GM21447 (cell line): ENCODE measurements around the gene FEM1B.
"Not testable (repeated sequence)": the region's sequence is repeated elsewhere in the genome, so short reads cannot be mapped to it uniquely, and the experiment has no call there.

Source experiments
- ATAC-seq: cut with Tn5 transposase; IDR thresholded peaks from one replicate; pipeline ENCODE4 v1.9.1; 2021; ENCODE audit not compliant: unreplicated experiment

FEM1B gene

DNA sequence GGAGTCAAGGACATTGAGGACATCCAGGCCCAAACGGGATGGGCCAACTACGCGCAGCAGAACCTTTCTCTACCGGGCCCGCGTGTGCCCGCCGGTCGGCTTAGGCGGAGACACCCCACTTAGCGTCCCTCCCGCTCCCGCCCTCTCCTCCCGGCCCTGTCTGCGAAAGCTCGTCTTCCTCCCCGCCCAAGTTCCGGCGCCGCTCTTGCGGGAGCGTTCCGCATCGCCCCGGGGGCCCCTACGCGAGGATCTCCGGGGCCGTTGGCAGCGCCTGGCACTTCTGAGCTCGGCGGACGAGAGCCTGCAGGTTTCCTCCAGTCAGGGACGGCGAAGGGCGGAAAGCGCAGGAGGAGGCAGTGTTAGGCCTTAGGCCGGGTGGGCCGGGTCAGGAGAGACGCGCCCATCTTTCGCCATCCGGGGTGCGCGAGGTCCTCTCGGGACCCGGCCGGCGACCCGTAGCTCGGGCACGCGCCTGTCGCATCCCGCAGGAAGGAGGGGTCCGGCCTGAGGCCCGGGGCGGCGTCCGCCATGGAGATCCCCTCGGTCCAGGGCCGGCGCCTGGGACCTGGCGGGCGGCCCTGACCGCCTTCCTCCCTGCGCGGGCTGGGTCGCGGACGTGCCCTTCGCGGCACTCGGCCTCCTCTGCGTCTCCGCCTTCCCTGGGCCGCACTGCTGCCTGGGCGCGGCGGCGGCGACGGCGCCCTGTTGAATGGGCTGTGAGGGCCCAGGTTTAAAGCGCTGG, at the start of gene FEM1B:
Gene FEM1B, plus strand, starts transcription at position 143 of the 742 bp plus-strand sequence. CDS start 673 bp downstream, outside the sequence.
- peak; percentile 66 for ATAC-seq

- no peak for ATAC-seq
Observed at GRCh38 chr15:68228143-68228970, 49.2 kb upstream of the FEM1B start.

- peak; percentile 7 for ATAC-seq
Observed at GRCh38 chr15:68228971-68229385, 48.6 kb upstream of the FEM1B start.

DNA sequence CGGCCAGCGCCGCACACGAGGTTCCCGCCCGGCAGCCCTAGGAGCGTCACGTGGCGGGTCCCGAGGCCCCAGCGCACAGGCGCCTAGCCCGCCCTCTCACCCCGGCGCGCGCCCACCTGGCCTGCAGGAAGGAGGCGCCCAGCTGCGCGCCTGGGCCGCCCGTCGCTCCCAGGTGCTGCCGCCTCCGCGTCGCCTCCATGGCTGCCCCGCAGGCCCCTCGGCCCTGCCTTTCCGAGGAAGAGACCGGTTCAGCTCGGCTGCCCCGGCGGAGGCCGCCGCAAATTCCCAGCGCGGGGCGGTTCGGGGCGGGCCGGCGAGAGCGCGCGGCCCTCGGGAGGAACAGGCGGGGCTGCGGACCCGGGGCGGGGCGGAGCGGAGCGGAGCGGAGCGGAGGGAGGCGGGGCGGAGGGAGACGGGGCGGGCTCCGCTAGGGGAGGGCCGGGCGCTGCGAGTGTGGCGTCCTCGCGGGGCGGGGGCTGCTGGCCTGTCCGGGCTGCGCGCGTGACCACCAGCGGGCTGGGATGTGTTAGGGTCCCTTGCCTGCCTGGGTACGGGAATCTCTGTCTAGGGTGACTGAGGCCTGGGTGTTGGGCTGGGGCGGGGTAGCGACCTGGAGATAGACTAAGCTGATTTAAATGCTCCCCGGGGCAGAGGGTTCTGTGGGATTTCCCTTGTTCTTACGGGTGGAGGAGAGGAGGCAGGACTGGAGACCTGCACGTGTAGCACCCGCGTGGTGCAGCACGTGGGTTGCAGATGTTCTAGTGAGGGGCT, 48.0 kb upstream of the FEM1B start, which contains the start of gene CLN6:
Gene CLN6, minus strand, starts transcription at position 343 of the 771 bp plus-strand sequence. Its CDS starts 144 bp downstream, at position 199.
- peak; percentile 58 for ATAC-seq

- ATAC-seq = peak; percentile 14
Observed at GRCh38 chr15:68230157-68231100, 47.1 kb upstream of the FEM1B start.

- no peak for ATAC-seq
Observed at GRCh38 chr15:68231102-68231818, 46.3 kb upstream of the FEM1B start.

- ATAC-seq = no peak
Observed at GRCh38 chr15:68232449-68232848, 45.1 kb upstream of the FEM1B start.

DNA sequence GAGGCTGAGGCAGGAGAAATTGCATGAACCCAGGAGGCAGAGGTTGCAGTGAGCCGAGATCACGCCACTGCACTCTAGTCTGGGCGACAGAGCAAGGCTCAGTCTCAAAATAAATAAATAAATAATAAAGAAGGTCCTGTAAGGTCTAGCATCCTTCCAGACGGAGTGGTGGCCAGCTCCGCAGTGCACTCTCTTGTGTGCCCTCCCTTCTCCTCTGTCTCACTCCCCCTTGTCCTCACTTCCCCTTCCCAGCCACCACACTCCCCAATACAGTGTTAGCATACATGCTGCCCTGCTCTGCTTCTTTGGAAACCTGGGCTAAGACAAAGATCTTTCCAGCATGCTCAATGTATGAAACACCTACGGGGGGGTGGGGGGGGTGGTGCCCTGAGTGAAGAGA, 44.6 kb upstream of the FEM1B start:
- no peak for ATAC-seq

GRCh38 chr15:68234060-68234459, 43.5 kb upstream of the FEM1B start:
- ATAC-seq = no peak

- not testable (repeated sequence) for ATAC-seq
Observed at GRCh38 chr15:68234520-68234919, 43.0 kb upstream of the FEM1B start.

DNA sequence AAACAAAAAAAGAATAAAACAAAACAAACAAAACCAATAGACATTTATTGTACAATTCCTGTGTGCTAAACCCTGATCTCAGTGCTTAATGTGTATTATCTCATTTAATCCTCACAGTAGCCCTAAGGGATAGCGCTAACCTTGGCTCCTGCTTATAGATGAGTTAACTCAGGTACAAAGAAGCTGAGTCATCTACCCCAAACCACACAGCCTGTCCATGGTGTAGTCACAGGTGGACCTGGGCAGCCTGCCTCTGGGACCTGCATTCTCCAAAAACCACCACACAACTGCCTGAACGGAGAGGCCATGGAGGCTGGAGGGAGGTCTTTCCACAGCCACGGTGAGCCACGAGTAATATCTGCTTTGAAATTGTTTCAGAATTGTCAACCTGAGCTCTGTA, 42.5 kb upstream of the FEM1B start:
- ATAC-seq = no peak

DNA sequence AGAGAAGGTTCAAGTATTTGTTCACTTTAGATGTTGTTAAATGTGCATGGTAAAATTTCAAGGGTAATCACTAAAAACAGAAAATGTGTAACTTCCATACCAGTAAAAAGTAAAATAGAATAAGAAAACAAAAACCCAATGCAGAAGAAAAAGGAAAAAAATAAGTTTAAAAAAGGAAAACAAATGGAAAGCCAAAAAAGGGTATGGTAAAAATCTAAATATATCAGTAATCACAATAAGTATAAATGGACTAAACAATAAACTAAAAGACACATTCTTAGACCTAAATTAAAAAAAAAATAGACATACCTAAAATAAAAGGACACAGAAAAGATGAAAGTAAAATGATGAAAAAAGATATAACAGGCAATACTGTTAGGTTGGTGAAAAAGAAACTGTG, 38.5 kb upstream of the FEM1B start:
- no peak for ATAC-seq

DNA sequence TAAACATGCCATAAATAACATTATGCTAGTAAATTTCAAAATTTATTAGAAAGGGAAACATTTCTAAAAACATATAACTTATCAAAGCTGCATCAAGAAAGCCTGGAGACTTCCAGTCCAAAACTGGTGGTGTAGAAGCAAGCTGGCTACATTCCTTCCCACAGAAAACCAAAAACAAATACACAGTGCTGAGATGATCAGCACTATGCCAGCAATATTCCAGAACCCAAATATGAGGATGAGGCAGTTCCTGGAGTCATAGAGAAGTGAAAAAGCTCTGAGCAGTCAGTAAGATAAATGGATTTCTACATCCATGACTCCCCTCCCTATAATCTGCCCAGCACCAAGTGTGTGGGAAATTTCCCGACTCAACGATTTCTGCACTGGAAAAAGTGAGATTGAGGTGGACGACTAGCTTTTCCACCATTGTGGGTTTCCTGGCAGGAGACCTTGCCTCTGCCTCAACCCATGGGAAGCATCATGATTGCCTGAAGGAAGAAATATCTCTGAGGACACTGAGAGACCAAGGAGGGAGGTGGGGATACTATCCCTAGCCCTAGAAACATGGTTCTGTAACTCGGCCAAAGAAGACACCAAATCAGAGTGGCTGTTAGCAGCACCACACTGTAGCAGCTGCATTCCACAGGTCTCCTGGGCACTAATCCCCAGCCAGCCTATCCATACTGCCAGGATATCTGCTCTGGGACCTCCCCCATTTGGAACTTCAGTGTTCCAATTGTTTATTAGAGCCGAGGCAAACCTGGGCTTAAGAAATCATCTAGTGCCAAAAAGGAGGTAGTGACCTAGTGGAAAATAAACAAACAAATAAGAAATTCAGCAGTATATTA, 36.2 kb upstream of the FEM1B start:
- no peak for ATAC-seq

- ATAC-seq = no peak
Observed at GRCh38 chr15:68244235-68244634, 33.3 kb upstream of the FEM1B start.

GRCh38 chr15:68249058-68249713, 28.4 kb upstream of the FEM1B start:
- no peak for ATAC-seq

- no peak for ATAC-seq
Observed at GRCh38 chr15:68252925-68253534, 24.5 kb upstream of the FEM1B start.

DNA sequence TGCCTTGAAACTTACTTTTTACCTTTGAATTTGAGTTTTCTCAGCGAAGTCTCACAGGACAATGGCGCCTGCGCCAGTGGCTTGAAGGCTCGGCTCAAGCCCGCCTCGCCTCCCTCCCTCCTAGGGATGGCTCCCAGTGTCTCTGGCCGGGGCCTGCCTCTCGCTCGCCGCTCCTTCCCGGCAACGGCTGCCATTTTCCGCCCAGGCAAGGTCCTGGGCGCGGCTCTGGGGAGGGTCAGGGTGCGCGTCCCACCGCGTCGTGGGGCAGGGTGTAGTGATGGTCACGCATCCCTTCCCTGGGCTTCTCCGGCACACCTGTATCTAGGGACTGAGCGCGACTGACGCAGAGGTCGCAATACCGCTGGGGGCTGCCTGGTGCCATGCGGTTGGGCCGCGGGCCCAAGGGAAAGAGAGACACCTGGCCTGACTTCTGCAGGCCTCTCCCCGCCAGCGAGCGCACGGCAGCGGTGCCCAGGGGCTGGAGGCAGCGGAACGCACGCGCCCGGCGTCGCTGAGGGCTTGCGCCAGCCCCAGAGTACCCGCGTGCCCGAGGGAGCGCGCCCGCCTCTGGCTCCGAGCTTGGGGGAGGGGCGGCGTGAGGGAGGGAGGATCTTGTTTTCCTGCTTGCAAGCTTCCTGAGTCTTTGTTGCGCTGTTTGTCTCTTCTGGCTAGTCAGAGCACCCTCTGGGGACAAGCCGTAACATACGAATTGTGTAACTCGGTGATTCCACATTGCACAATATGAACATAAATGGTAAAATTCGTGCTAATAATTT, 20.7 kb upstream of the FEM1B start:
- ATAC-seq = no peak
